ENCODE measurements around the gene ELOVL6. TPM values are rescaled to one million over a fixed set of nuclear protein-coding genes. Genes with fewer than 3 reads are reported as not detected.

The ELOVL6 gene
- total RNA-seq, 2 donors from 2014 or later = 6.1 to 6.8 TPM

DNA sequence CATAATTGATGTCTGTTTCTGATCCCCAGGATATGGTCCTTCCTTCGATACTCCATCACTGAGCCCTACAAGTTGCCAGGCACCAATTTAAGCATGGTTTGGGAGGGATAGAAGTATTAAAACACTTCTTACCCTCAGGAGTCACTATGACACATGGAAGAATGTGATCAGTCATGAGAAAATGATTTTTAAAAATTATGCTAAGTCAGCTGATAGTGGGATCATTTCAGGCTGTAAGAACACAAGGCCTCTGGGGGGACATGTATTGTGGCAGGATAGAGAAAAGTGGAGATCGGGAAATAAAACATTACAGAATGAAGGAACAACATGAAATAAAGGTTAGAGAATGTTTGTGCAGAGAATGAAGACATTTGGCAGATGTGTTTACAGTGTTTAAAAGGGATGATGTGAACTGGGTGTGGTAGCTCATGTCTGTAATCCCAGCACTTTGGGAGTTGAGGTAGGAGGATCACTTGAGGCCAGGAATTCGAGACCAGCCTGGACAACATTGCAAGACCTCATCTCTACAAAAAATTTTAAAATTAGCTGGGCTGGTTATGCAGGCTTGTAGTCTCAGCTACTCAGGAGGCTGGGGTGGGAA lies 64.0 kb downstream of the ELOVL6 start:
- intact Hi-C loops (cut with DNase I) = no loop called here
- DNase-seq (ENCODE audit: low spot score) = no peak

DNA sequence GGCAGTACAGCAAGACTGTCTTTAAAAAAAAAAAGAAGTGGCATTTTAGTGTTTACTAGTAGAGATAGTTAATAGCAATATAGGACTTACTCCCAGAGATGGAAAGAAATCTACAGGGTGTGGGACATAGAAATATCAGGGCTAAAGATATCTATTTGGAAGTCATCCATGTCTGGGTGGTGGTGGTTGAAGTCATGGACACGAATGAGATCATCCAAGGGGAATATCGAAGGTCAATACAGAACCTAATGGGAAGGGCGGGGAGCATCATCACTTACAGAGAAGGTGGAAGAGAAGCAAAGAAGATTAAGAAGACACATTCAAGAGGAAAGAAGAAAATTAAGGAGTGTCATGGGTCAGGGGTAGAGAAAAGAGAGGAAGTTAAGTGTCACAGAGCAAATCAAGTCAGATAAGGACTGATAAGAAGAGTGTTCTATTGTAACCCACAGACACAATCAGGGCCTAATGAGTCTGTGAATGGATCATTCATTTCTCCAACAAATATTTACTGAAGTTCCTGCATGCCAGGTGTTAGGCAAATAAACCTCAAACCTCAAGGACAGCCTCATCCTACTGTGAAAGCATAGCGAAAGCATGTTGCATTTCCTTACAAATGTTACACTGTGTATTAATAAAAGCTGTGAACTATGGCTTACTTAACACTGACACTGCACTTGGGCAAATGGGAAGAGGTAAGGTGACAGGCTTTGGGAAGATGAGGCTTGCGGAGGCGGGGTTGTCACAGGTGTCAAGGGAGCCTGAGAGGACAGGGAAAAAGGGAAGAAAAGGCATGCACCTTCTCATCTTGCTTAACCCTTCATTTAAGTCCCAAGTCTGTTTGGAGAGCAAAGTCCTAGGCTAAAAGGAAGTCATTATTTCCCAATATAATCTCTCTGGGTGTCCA lies 65.3 kb downstream of the ELOVL6 start:
- intact Hi-C loops (cut with DNase I) = no loop called here

DNA sequence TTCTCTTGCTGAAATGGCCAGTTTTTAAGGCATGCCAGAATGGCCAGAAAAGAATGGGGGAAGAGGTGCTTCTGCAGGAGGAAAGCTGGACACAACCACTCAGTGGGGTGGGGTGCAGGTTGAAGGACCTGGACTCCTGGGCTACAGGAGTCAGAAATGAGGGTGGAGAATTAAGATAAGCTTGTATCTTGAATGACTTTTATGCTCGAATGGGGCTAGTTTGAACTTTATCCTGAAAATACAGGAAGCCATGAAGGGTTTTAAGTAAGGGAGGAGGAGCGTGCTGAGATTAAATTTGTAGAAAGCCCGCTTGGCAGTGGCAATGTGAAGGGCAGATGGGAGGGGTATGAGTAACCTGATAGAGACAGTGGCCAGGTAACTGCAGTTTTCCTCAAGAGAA lies 66.5 kb downstream of the ELOVL6 start:
- intact Hi-C loops (cut with DNase I) = no loop called here

More for the DNA sequence above, 65.3 kb downstream of the ELOVL6 start:
- DNase-seq (ENCODE audit: low spot score) = no peak

DNA sequence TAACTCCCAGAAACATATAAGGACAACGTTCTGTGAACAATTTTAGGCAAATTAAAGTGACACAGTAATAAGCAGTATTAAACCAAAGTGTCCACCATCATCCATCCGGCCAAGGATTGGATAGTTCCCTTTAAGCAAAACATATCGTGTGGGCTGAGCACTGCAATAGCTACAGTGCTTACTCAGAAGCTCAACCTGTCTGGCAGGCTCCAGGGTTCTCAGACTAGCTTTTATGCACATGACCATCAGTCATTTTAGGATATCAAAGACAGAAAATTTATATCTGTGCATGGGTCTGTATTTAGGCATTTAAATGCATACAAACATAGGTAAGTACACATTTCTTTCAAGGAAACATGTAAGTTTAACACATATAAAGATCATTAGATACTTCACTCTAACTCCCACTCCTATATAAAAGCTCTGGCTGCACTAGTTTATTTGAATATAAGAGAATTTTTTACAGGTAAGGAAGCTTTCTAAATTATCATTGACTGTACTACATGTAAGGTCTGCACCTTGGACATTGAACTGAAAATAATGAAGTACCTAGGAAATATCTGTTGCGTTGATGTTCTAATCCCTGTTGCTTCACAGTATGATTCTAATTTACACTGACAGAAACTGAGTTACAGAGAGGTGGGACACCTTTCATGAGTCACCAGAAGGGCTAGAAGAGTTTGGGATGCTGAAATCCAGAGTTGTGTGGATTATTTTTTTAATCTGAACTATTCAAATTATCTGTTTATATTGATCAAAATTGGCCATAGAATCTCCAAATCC lies 67.6 kb downstream of the ELOVL6 start:
- intact Hi-C loops (cut with DNase I) = no loop called here
- no peak for DNase-seq (ENCODE audit: low spot score)

More for the DNA sequence above, 66.5 kb downstream of the ELOVL6 start:
- DNase-seq (ENCODE audit: low spot score) = no peak

DNA sequence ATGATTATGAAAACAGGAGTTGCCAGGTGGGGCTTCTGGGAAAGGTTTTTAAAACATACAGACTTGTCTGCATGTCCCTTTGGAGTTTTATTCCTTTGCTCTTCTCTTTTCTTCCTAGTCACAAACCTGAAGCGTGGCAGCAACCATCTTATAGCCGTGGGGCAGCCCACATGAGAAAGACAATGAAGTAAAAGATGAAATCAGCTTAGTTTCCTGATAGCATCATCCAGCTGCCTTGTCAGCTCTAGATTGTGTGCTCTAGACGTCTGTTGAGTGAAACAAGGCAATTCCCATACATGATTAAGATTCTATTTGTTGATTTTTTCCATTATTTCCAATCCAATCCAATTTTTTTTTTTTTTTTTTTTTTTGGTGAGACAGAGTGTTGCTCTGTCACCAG lies 68.9 kb downstream of the ELOVL6 start:
- no peak for DNase-seq (ENCODE audit: low spot score)
- intact Hi-C loops (cut with DNase I) = loop anchor here in 1 of 2 donors (5.0 kb wide), 1 partner anchor 207 kb away; no protein-coding TSS in a partner anchor

GRCh38 chr4:110128472-110128919 lies 69.9 kb downstream of the ELOVL6 start:
- intact Hi-C loops (cut with DNase I) = loop anchor here in 1 of 2 donors (5.0 kb wide), 1 partner anchor 206 kb away; no protein-coding TSS in a partner anchor
- no peak for DNase-seq (ENCODE audit: low spot score)

DNA sequence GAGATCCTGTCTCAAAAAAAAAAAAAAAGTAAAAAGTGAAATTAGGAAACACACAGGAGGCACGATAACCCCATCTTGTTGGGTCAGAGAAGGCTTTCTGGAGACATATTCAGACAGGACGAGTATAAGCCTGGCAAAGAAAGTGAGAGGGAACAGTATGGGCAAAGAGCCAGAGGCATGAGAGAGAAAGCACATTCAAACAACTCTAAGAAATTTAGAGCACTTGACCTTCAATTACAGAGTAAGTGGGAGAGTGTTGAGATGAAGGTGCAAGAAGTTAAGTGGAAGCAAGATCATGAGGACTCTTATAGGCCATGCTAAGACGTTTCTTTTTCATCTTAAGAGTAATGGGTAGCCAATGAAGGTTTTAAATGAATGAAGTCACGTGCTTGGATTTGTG lies 70.4 kb downstream of the ELOVL6 start:
- no peak for DNase-seq (ENCODE audit: low spot score)
- intact Hi-C loops (cut with DNase I) = loop anchor here in 1 of 2 donors (5.0 kb wide), 1 partner anchor 206 kb away; no protein-coding TSS in a partner anchor

GRCh38 chr4:110124711-110125110 lies 73.7 kb downstream of the ELOVL6 start:
- intact Hi-C loops (cut with DNase I) = loop anchor here in 1 of 2 donors (5.0 kb wide), 1 partner anchor 202 kb away; no protein-coding TSS in a partner anchor
- DNase-seq (ENCODE audit: low spot score) = no peak

GRCh38 chr4:110122201-110122600 lies 76.2 kb downstream of the ELOVL6 start:
- intact Hi-C loops (cut with DNase I) = no loop called here
- DNase-seq (ENCODE audit: low spot score) = no peak

- intact Hi-C loops (cut with DNase I) = no loop called here
- no peak for DNase-seq (ENCODE audit: low spot score)
Measured at GRCh38 chr4:110120506-110120905, 77.9 kb downstream of the ELOVL6 start.

- no peak for DNase-seq (ENCODE audit: low spot score)
- intact Hi-C loops (cut with DNase I) = no loop called here
Measured at GRCh38 chr4:110119880-110120279, 78.5 kb downstream of the ELOVL6 start.

DNA sequence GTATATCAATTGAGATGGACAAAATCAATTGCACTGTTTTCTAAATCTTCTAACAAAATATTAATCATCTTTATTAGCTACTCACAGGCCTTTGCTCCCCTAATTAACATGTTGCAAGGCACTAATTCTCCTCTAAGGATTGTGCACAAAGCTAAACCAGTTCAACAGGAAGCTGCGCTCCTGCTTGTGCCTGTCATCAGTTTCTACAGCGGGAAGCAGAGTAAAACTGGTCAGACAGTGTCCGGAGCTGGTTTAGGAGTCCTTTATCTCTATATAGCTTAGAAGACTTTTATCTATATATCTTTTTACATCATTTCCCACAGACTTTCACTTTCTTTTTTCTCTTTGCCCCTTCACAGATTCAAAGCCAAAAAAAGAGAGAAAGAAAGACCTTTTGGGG lies 79.1 kb downstream of the ELOVL6 start:
- no peak for DNase-seq (ENCODE audit: low spot score)
- intact Hi-C loops (cut with DNase I) = no loop called here

DNA sequence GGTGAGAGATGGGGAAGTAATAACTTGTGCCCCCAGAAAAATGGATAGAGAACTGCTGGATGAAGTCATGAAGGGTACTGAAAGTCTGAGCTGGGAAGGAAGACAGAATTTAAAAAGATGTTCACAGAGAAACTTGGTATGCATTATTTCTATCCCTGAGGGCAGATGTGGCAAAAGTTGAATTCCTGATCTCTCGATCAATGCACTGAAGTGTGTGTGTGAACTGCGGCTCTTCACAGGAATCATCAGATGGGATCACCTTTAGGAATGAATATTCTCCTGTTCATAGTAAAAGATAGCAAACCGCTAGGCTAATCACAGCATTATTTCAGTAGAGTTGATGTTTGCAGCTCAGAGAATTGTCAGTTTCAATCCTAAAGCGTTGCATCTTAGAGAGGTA lies 86.4 kb downstream of the ELOVL6 start:
- no peak for DNase-seq (ENCODE audit: low spot score)
- intact Hi-C loops (cut with DNase I) = no loop called here

GRCh38 chr4:110109455-110109854 lies 89.0 kb downstream of the ELOVL6 start:
- no peak for DNase-seq (ENCODE audit: low spot score)
- intact Hi-C loops (cut with DNase I) = no loop called here

DNA sequence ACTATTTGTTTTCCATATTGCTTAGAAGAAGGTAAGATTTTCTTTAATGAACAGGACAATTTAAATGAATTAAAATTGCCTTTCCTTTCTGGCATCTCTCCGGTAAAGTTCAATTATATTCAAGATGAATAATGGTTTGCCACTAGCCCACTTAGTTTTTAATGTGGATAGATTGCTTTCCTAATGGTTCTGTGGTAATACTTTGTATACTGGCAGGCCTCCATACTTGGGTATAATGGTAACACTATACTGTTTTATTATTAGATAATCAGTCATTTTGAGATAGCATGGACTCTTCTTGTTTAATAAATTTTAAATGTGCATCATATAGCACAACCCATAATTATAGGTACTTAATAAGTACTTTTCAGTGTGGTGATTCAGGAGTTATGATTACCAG lies 89.5 kb downstream of the ELOVL6 start:
- intact Hi-C loops (cut with DNase I) = no loop called here
- no peak for DNase-seq (ENCODE audit: low spot score)

DNA sequence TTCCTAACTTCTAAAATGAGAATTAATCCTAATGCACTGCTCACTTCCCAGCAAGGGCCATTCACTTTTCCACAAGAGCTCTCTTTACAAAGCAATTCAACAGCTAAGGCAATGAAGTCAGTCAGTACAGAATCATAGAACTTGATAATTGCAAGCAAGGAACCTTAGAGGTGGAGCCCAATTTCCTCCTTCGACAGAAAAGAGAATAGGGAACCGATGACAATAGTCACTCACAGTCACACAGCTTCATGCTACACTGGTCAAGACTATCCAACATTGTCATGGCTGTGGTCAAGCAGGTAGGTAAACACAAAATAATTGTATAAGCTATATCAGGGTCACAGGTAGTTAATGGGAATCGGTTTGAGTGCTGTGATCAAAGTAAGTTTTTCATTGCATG lies 90.0 kb downstream of the ELOVL6 start:
- intact Hi-C loops (cut with DNase I) = no loop called here
- no peak for DNase-seq (ENCODE audit: low spot score)

DNA sequence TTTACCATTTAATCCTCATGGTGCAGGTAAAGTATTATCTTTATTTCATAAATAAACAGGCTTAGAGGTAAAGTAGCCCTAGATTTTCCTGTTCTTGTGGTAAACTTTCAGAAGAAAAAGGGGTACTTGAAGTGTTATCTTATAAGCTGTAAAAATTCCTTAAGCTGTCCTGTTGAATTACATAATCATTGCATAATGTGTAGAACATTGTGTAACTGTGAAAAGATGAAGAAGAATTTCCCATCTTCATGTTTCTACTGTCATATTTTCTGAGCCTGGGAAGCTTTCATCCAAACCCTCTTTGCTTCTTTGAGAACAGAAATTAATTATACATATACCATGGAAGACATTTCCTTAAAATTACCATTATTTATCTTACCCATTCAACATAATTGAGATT lies 90.5 kb downstream of the ELOVL6 start:
- intact Hi-C loops (cut with DNase I) = no loop called here

DNA sequence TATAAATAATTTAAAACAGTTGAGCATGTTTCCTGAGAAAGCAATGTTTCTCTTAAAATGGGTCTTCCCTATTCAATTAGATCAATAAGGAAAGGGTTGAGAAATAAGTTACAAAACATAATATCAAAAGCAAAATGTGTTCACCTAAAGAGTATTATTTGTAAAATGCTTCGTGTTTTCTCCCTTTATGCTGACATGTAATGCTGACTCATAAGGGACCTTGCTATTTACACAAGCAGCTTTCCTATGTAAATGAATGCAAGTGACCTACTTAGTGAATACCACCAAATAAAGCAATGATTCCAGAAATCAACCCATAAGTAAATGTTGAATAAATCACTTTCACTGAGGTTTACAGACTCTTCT lies 91.5 kb downstream of the ELOVL6 start:
- no peak for DNase-seq (ENCODE audit: low spot score)
- intact Hi-C loops (cut with DNase I) = no loop called here

More for the DNA sequence above, 90.5 kb downstream of the ELOVL6 start:
- DNase-seq (ENCODE audit: low spot score) = no peak

DNA sequence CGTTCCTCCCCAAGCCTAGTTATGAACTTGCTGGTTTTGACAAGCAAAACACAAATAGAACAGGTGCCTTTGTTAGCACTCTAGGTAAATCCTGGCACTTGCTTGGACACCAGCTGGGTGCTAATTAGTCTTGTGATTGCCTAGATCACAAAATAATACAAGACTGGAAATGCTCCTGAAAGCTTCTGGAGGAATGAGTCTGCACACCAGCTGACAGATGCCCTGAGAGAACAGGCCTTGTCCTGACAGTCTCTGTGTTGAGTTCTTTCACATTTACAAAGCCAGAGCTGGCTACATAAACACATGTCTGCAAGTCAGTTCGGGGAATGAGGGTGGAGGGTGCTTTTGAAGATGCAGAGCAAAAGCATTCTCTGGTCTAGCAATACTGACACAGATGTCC lies 93.8 kb downstream of the ELOVL6 start:
- no peak for DNase-seq (ENCODE audit: low spot score)
- intact Hi-C loops (cut with DNase I) = no loop called here

- intact Hi-C loops (cut with DNase I) = no loop called here
- DNase-seq (ENCODE audit: low spot score) = no peak
Measured at GRCh38 chr4:110099638-110100037, 98.8 kb downstream of the ELOVL6 start.
